Omental fat pad (tissue), 4 donors: Measurements from ENCODE around the gene SKIL. TPM values are rescaled to one million over a fixed set of nuclear protein-coding genes. Genes with fewer than 3 reads are reported as not detected.

Experiments used
- ATAC-seq: fragments of 150-250 bp; one replicate; pipeline ENCODE4 v1.9.1; 2016; ENCODE audit warnings: mild to moderate bottlenecking, moderate library complexity; ENCODE audit not compliant: low FRiP score
- DNase-seq: peaks from one replicate; pipeline ENCODE4 v3.0.0-alpha.2; 2019; ENCODE audit warnings: low spot score
- CTCF ChIP-seq, 3 donors: fragments of 450-650 bp; IDR thresholded peaks; one replicate each; pipeline ENCODE4 v1.5.1; 2016 to 2017; ENCODE audit warnings: antibody characterized with exemption in 3 of 3, mild to moderate bottlenecking in 3 of 3, moderate library complexity in 2 of 3
- total RNA-seq, 4 donors: library from RNA; depleted of rRNA; stranded (reverse); fragments of >200 nt; gene quantifications; one replicate each; pipeline ENCODE4 v1.1.0, GENCODE V29; 2016

The SKIL gene
- total RNA-seq, 4 donors from 2014 or later, result 38.9 to 79.1 (median 54.9) TPM

- no peak for TF ChIP-seq CTCF (IDR thresholded peaks at IDR 0.05)
- ATAC-seq (no peak), DNase-seq (no peak)
These were observed 62.8 kb downstream of the SKIL start for GRCh38 chr3:170420307-170420821.

GRCh38 chr3:170421111-170421641 is 63.7 kb downstream of the SKIL start:
- ATAC-seq (no peak), DNase-seq (no peak)
- TF ChIP-seq CTCF (IDR thresholded peaks at IDR 0.05), result no peak

GRCh38 chr3:170421758-170422157 is 64.2 kb downstream of the SKIL start:
- no peak for TF ChIP-seq CTCF (IDR thresholded peaks at IDR 0.05)

GRCh38 chr3:170423001-170423615 is 65.6 kb downstream of the SKIL start:
- TF ChIP-seq CTCF (IDR thresholded peaks at IDR 0.05), result no peak
- DNase-seq (no peak), ATAC-seq (no peak)

More at GRCh38 chr3:170421758-170422157, 64.2 kb downstream of the SKIL start:
- no peak for DNase-seq
- ATAC-seq, result no peak

GRCh38 chr3:170424879-170425278 is 67.4 kb downstream of the SKIL start:
- no peak for ATAC-seq
- TF ChIP-seq CTCF (IDR thresholded peaks at IDR 0.05), result no peak
- no peak for DNase-seq

GRCh38 chr3:170425491-170426239 is 68.2 kb downstream of the SKIL start:
- no peak for TF ChIP-seq CTCF (IDR thresholded peaks at IDR 0.05)
- no peak for DNase-seq
- ATAC-seq, result no peak
